Right forelimb (tissue), 1 donor: Measurements from ENCODE around the gene PIK3R1.

ENCODE experiments used
- DNase-seq: peaks from one replicate; pipeline ENCODE4 v3.0.0-alpha.2; 2018

PIK3R1 gene

GRCh38 chr5:68273717-68274409 lies 58.3 kb downstream of the PIK3R1 start:
- DNase-seq: no peak

GRCh38 chr5:68274847-68275651 lies 59.5 kb downstream of the PIK3R1 start:
- no peak for DNase-seq

GRCh38 chr5:68276740-68277139 lies 61.2 kb downstream of the PIK3R1 start:
- DNase-seq: no peak

GRCh38 chr5:68277431-68277830 lies 61.9 kb downstream of the PIK3R1 start:
- no peak for DNase-seq

- DNase-seq: no peak
Observed at GRCh38 chr5:68279984-68280383, 64.4 kb downstream of the PIK3R1 start.

- no peak for DNase-seq
Observed at GRCh38 chr5:68282001-68282400, 66.4 kb downstream of the PIK3R1 start.

- DNase-seq: no peak
Observed at GRCh38 chr5:68283766-68284165, 68.2 kb downstream of the PIK3R1 start.

GRCh38 chr5:68285075-68285840 lies 69.7 kb downstream of the PIK3R1 start:
- DNase-seq: no peak

GRCh38 chr5:68285851-68286611 lies 70.5 kb downstream of the PIK3R1 start:
- DNase-seq: no peak

- DNase-seq: no peak
Observed at GRCh38 chr5:68286612-68286912, 71.0 kb downstream of the PIK3R1 start.

GRCh38 chr5:68287631-68287975 lies 72.0 kb downstream of the PIK3R1 start:
- no peak for DNase-seq

- peak; percentile 87 for DNase-seq
Observed at GRCh38 chr5:68287976-68288706, 72.6 kb downstream of the PIK3R1 start.

GRCh38 chr5:68288707-68289134 lies 73.2 kb downstream of the PIK3R1 start:
- DNase-seq: no peak

- DNase-seq: no peak
Observed at GRCh38 chr5:68289498-68289897, 73.9 kb downstream of the PIK3R1 start.

GRCh38 chr5:68290260-68290674 lies 74.7 kb downstream of the PIK3R1 start:
- no peak for DNase-seq

- no peak for DNase-seq
Observed at GRCh38 chr5:68290847-68291246, 75.3 kb downstream of the PIK3R1 start.

- no peak for DNase-seq
Observed at GRCh38 chr5:68292316-68292715, 76.8 kb downstream of the PIK3R1 start.

GRCh38 chr5:68295772-68296171 lies 80.2 kb downstream of the PIK3R1 start:
- DNase-seq: no peak

GRCh38 chr5:68296895-68297294 lies 81.3 kb downstream of the PIK3R1 start:
- no peak for DNase-seq

- DNase-seq: no peak
Observed at GRCh38 chr5:68297656-68298055, 82.1 kb downstream of the PIK3R1 start.

- DNase-seq: no peak
Observed at GRCh38 chr5:68298479-68298878, 82.9 kb downstream of the PIK3R1 start.

GRCh38 chr5:68299105-68299504 lies 83.5 kb downstream of the PIK3R1 start:
- no peak for DNase-seq
